ENCODE data around the gene PAPOLB.

The PAPOLB gene

DNA sequence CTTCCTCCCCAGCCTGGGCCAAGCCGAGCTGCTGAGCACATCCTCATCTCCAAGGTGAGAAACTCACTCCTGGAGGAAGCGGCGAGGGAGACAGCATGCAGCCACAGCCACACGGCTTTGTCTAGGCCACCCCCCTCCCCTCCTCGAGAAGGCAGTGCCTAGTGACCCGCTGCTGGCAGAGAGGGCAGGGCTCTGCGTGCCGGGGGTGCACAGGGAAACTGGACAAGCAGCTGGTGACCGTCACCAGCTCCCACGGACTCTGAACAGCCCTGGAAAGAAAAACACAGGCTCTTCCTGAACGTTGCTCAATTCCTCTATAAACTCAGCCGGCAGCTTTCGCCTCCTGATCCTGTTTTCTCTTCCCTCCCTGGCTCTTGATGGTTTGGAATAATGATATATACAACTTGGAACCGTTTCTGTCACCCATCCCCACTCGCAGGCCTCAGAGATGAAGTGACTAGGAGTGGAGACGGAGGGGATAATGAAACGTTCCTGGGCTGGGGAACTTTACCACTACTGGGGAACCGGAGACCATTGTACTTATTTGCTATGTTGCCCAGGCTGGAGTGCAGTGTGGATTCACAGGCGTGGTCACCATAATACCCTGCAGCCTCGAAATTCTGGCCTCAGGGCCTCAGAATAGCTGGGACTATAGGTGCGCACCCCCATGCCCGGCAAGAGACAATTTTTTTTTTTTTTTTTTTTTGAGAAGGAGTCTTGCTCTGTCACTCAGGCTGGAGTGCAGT lies 19.3 kb downstream of the PAPOLB start:
- FAIRE-seq (no peak), DNase-seq (ENCODE audit: insufficient read length, low spot score) (no peak)

DNA sequence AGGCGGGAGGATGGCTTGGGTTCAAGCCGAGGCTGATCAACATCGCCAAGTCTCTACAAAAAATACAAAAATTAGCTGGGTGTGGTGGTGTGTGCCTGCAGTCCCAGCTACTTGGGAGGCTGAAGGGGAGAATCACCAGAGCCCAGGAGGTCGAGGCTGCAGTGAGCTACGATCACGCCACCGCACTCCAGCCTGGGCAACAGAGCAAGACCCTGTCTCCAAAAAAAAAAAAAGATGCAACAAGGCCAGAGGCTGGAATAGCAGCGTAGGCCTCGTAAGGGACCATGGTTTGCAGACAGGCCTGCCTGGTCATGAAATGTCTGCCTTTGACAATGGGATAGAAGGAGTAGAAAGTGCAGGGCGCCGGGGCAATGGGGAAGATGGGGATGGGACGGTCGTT lies 20.0 kb downstream of the PAPOLB start:
- DNase-seq (ENCODE audit: insufficient read length, low spot score): no peak
- no peak for FAIRE-seq

DNA sequence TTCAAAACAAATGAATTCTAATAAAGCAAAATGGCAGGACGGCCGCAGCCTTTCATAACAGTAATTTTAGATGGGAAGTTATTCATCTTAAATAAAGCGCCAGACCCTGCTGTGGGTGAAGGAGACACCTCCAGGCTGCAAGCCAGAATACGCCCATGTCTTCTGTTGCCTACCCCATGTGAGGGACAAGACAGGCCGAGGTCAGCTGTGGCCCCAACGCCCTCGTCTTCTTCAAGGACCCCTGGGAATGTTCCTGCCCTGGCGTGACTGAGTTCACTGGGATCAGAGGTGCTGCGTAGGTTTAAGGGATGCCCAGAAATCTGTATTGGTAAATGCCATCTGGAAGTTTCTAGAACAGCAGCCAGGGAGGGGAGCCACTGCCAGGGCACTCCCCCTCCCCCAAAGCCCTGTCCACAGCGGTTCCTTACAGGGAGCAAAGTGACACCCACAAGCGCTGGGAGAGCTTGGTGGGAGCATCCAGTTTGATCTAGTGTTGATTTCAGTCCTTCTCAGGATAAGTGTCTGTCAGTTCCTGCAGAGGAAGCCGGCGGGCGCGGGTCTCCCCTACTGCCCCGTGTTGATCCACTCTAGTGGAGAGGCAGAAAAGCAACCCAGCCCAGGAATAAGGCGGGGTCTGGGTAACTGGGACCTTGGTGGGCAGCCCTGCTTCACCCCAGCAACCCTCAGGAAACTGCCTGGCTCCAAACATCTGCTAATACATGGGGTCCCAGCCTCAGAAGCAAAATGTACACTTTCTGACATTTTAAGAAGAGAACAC lies 20.6 kb downstream of the PAPOLB start:
- no peak for DNase-seq (ENCODE audit: insufficient read length, low spot score)
- FAIRE-seq: no peak

DNA sequence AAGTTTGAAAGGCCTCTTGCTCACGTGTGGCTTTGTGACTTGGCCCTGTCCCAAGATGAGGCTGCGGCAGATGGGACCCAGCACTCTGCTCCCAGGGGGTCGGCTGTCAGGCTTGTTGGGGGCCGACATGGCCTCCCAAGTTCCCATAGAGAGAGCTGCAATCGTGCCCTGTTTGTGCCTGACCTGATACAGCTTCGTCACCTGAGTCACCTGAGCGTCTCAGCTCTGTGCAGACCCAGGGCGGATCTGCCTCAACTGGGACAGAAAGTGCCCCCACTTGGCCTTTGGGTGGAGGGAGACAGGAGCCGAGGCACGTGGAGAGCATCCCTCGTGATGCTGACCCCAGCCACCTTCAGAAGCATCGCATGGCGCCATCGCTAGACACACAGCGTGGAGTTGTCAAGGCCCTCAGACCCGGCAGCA lies 21.7 kb downstream of the PAPOLB start:
- DNase-seq (ENCODE audit: insufficient read length, low spot score): no peak
- no peak for FAIRE-seq

DNA sequence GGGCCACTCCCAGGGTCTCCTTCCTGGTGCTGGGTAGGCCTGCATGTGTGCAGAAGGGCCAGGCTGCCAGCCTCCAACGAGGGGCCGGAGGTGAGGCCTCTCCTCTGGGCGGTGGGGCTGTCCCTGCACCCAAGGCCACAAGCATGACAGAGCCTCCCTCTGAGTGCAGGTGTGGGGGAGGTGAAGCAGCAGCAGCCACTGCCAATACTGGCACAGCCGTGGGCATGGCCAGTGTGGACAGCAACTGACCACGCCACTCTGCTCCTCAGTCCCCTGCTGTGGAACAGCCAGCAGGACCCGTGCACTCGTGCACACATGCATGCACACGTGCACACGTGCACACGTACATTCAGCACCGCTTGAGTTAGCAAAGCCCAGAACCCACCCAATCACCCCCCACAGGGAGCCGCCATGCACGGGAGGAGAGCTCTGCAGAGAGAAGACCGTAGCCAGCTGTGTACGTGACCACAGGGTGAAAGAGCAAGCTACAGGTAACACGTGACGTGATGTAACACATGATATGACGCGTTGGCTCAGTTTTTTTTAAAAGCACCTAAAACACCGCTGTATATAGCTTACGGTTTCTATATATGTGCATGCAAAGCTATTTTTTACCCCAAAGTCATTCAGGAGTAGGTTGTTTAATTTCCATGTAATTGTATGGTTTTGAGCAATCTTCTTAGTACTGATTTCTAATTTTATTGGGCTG lies 23.1 kb downstream of the PAPOLB start:
- DNase-seq (ENCODE audit: insufficient read length, low spot score): no peak
- FAIRE-seq: no peak

DNA sequence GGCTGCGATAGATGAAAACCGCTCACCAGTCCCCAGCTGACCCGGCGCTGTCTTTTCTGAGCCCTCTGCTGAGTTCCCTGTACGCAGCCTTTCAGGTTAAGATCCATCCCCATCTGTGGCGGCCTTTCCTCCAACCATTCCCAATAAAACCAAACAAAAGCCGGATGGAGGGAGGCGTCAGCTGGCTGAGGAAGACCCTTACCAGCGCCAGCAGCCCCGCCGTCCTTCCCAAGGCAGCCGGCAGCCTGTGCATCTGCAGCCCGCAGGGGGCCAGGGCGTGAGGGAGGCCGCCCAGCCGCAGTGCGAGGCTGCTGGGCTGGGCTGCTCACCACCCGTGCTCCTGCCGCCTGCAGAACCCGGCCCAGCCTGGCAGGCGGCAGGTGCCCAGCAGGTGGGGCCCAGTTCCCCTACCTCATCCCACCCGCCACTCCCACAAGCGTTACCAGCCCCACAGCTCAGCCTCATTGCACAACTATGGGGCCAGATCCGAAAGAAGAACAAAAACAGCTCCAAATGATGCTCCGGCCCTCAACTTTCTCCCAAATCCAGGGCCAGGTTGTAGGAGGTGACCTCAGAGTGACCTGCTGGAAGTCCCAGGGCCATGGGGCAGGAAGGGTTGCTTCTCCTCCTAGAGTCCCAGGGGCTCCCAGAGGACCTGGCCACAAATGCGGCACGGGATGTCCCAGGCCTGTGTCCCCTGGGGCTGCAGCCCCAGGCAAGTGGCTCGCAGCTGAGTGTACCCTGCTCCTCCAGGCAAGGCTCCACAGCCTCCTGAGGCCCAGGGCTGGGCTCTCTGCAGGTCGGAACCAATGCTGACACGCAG lies 23.8 kb downstream of the PAPOLB start:
- FAIRE-seq (no peak), DNase-seq (ENCODE audit: insufficient read length, low spot score) (no peak)

DNA sequence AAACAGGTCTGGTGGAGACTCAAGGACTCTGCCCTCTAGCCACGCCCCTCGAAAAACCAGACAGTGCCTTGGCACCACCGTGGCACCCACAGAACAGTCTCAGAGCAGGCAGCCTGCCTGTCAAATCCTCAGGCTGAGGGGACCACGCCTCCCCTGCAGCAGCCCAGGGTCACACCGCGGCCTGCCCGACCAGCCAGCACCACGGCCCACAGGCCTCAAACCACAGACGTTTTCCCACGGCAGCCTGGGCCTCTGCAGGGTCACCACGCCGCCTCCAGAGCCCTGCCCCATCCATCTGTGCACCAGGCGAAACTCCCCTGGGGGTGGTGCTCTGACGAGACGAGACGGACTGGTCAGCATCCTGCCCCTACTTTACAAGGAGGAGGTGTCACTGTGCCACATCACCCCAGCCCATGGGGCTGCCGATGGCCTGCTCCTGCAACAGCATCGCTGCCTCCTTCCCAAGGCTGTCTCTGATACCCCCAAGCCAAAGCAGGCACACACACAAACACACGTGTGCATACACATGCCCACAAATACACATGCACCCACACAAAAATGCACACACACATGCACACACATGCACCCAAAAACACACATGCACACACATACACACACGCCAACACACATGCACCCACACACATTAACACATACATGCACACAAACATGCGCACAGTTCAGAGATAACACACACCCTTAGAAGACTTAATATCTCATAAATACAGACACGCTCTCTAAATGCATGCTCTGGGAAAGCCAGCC lies 24.6 kb downstream of the PAPOLB start:
- DNase-seq (ENCODE audit: insufficient read length, low spot score) (no peak), FAIRE-seq (no peak)

DNA sequence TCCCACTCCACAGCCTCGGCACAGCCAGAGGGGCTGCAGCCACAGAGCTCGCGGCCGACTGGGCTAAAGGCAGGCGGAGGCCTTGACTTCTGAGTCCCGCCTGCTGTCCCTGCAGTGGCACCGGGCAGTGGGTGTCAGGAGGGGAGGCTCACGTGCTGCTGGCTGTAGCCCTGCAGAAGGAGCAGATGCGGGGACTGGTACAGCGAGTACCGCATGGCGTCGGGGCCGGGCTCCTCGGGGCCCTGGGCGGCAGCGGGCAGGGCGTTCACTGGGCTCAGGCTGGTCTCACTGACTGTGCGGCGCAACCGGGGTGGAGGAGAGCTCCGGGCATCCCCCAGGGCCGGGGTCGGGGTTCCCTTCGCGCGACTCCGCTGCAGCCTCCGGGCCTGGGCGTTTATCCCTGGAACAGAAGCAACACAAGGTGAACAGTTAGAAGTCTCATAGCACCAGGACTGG lies 25.6 kb downstream of the PAPOLB start:
- FAIRE-seq: no peak
- no peak for DNase-seq (ENCODE audit: insufficient read length, low spot score)

DNA sequence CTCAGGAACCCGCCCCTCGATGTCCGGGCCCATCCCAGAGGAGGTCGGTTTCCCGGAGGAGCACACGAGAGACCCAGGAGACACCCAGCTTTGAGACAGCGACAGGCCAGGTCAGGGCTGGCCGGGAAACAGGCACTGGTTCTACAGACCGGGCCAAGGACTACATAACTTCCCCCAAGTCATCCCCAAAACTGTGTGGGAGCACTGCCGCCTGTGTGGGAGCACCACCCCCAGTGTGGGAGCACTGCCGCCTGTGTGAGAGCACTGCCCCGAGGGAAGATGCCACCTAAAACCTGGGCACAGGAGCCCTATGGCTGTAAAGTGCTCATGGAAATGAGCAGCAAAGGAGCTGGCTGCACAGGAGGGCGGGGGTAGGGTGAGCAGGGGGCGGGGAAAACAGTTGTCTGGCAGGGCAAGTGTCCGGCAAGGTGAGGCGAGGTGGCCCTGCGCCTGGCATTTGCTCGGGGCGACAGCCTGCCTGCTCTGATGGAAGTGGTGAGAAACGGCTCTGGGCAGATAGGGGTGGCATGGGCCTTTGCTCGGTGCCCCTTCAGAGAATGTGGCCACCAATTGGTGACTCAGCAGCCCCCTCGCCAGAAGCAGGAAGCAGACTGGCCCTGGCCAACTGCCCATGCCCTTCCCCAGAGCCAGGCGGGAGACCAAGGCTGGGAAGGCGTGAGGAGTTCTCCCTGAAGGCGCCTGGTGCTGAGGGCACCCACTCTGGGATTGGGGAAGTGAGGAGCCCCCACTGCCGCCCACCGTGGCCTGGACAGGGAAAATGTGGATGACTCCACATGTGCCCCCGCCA lies 26.2 kb downstream of the PAPOLB start:
- no peak for DNase-seq (ENCODE audit: insufficient read length, low spot score)
- no peak for FAIRE-seq

DNA sequence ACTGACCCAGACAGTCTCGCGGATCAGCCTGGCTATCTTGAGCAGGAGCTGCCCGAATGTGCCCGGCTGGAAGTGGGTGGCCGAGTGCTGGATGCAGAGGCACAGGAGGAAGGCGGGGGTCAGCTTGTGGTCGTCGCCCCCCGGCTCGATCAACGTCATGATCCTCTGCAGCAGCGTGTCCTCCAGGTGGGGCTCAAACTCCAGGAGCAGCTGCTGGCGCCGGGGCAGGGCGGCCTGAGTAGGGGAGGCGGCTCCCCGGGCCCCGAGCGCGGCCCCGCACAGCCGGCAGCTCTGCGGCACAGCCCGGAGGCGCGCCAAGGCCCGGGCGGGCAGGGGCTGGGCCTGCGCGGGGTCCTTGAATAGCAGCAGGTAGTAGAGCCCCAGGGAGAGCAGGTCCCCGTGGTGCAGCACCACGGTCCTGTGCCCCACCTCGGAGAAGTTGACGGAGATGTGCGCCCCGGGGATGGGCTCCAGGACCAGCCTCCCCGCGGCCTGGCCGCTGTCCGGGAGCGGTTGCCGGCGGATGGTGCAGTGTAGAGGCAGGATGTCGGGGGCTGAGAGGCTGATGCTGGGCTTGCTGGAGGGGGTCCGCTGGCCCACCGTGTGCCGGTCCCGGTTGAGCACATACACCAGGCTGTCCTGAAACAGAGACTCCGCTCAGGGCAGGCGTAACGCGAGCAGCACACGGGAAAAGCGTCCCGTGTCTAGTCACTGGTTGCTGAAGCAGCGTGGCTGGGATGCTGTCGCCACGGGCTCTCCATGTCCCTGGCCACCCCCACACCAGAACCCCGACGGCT lies 27.0 kb downstream of the PAPOLB start:
- DNase-seq (ENCODE audit: insufficient read length, low spot score): no peak
- FAIRE-seq: no peak

DNA sequence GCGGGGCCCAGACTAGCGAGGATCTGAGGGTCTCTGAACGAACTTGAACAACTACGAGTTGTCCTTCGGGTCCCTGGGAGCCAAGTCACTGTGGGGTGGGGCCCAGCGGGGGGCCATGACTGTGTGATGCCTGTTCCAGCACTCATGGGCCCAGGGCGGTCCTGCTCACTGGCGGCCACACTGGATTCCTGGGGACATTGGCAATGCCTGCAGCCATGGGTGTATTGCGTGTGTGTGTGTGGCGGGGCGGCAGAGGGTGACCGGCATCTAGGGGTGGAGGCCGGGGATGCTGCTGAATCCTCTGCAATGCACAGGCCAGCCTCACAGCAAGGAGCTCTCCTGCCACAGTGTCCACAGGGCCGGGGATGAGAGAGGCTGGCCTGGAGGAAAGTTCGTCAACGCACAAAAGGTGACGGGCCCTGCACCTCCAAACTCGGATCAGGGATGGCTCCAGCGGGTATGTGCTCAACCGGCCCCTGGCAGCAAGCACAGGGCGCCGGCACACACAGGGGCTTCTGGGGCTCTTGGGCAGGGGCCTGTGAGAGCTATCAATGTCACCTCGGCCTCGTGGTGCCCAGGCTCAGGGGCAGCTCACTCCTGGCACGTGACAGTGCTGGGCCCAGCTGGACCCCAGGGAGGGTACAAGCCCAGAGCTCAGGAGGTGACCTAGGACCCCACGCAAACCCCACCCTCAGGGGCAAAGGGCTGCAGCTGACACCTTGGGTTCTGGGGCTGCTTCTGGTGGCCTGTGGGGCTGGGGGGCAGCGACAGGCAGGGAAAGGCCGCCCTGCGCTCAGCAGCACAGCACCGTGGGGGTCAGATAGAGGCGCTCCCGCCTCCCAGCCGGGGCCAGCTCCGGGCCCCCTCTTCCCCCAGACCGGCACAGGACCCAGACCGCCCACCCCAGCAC lies 27.9 kb downstream of the PAPOLB start:
- DNase-seq (ENCODE audit: insufficient read length, low spot score): no peak
- no peak for FAIRE-seq

DNA sequence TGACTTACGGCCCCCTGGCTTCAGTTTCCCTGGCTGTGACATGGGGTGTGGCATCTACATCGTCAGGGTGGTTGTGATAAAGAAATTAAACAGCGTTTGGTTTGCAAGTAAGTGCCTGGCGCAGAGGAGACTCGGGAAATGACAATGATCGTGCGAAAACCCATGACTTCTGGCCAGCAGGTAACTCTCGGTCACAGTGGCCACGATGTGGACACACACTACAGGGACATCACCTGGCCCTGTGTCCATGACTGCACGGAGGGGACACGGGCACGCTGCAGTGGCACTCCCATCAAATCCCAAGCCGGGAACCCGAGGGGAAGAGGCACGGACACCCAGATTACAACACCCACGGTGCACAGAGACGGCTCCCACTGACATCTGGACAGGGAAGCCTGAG lies 28.7 kb downstream of the PAPOLB start:
- FAIRE-seq (no peak), DNase-seq (ENCODE audit: insufficient read length, low spot score) (no peak)

DNA sequence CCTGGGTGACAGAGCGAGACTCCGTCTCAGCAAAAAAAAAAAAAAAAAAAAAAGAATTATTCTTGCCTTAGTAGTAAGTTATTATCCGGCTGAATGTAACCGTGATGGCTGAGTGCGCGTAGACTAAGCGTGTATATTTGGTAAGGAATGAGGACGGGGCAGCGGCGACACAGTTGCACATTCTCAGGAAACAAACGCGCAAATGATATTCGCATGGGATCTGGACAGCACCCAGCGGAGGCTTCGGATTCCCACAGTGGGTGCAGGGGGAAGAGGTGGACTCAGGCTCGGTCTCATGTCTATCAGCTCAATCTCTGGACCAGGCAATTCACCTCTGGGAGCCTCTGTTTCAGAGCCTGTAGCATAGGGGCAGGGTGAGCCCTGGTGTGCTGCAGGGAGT lies 29.1 kb downstream of the PAPOLB start:
- no peak for FAIRE-seq
- DNase-seq (ENCODE audit: insufficient read length, low spot score): no peak

DNA sequence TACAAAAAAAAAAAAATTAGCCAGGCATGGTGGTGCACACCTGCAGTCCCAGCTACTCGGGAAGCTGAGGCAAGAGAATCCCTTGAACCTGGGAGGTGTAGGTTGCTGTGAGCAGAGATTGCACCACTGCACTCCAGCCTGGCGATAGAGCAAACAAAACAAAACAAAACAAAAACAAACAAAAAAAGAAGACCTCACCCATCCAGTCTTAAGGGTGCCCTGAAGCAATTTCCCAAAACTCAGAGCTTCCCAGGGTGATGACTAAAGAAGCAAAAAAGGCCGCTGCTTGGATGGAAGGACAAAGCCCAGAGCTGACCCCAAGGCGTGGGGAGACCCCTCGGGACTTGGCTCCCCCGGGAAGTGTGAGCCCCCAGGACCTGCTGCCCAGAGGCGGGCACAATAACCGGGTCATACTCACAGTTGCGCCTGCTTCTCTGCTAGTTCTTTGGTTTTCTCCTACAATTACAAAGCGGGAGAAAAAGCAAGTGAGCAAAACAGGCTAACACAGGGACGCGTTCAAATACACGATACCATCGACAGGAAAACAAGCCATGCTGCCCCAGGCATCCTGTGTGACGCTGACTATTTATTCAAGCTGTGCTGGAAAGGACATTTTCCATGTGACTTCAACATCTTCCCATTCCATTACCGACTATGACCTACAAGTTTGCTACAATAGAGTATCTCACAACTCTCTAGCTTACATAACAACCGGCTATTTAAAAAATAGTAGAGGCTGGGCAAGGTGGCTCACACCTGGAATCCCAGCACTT lies 29.9 kb downstream of the PAPOLB start:
- no peak for FAIRE-seq
- DNase-seq (ENCODE audit: insufficient read length, low spot score): no peak

DNA sequence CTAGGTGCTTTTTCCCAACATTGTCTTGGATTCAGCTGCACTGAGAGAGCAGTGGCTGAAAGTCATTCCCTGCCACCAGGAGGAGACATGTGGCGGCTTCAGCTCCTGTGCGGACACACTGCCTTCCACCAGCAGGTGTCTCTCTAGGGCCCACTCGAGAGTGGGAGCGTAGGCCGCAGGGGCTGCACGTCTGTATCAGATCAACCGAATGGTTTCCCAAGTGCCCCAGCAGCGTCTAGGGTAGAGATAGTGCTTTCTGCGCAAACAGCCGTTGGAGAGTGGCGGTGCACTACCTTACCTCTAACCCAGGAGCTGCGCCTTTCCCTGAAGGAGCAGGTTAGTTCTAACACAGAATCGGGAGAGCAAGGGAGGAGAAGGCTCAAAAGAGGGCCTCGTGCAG lies 31.7 kb downstream of the PAPOLB start:
- peak; percentile 60 for DNase-seq (ENCODE audit: insufficient read length, low spot score)
- FAIRE-seq: no peak

DNA sequence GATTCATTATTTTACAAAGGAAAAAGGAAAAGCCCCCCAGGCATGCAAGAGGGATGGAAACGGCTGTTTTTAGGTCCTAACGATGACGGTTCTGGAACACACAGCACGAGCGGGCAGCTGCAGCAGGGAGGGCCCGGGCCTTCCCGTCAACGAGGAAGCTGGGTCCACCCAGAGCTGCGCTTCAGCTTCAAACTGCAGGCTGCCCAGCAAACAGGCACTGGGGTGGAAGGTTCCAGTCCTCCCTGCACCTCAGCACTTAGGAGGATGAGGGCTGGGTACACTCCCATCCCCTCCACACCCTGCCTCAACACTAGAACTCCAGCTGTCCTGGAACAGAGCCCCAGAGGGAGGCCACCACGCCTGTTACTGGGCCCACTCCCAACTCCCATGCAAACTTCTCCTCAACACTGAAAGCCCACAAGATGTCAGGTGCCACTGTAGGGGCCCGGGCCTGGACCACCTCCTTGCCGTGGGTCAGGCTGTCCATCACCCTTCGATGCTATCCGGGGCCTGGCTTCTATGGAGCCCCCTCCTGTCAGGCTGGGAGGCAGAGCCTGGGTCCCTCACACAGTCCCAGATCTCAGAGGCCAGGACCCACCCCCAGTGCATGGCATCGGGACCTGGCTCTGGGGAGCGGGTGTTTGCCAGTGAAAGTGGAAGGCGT lies 33.0 kb downstream of the PAPOLB start:
- FAIRE-seq: no peak

More for the DNA sequence above, 33.0 kb downstream of the PAPOLB start:
- no peak for DNase-seq (ENCODE audit: insufficient read length, low spot score)
